Astrocyte of the cerebellum (primary cell): ENCODE measurements around the gene PPME1.
A peak's percentile ranks its signal among the peaks of the same experiment; 100 is the strongest.
"Not testable (repeated sequence)": the region's sequence is repeated elsewhere in the genome, so short reads cannot be mapped to it uniquely, and the experiment has no call there.

Source experiments
- DNase-seq: peaks from one replicate; pipeline ENCODE4 v3.0.0-alpha.2; 2011; ENCODE audit warnings: low read depth
- H3K4me3 ChIP-seq: 2 replicates; pipeline ENCODE4 v1.5.1; 2011; ENCODE audit warnings: mild to moderate bottlenecking, low read depth, low read length, moderate library complexity
- CTCF ChIP-seq: IDR thresholded peaks from 2 replicates; pipeline ENCODE4 v1.5.1; 2012; ENCODE audit warnings: low read length, low read depth, moderate library complexity, mild to moderate bottlenecking; ENCODE audit errors: missing control alignments
- in situ Hi-C: cut with HindIII; loops from 2 replicates; pipeline ENCODE4 v1.10.0; 2017; ENCODE audit warnings: low sequenced_read_pairs

The PPME1 gene

GRCh38 chr11:74170694-74171629 lies at the start of gene PPME1, which contains the start of gene C2CD3:
Gene PPME1 (plus strand): TSS chr11:74171289. CDS start chr11:74171422, 133 bp downstream.
Gene C2CD3 (minus strand): TSS chr11:74171002. CDS start chr11:74170792, 210 bp downstream.
- in situ Hi-C loops = loop anchor here (5.0 kb wide), 1 partner anchor 99 kb away; no protein-coding TSS in a partner anchor
- peak within 1 kb of the TSS; percentile 88 for H3K4me3 ChIP-seq
- TF ChIP-seq CTCF = peak; percentile 46
- DNase-seq = peak; percentile 99

GRCh38 chr11:74121804-74122203 lies 49.3 kb upstream of the PPME1 start:
- in situ Hi-C loops = no loop called here
- no peak for TF ChIP-seq CTCF

GRCh38 chr11:74123008-74123448 lies 48.1 kb upstream of the PPME1 start:
- no peak for DNase-seq
- H3K4me3 ChIP-seq = no peak overlapping the region
- TF ChIP-seq CTCF = peak; percentile 13
- in situ Hi-C loops = no loop called here

More at GRCh38 chr11:74121804-74122203, 49.3 kb upstream of the PPME1 start:
- no peak overlapping the region for H3K4me3 ChIP-seq
- DNase-seq = no peak

- in situ Hi-C loops = not testable (repeated sequence)
Measured at GRCh38 chr11:74129121-74129520, 42.0 kb upstream of the PPME1 start.

GRCh38 chr11:74132833-74133232 lies 38.3 kb upstream of the PPME1 start:
- TF ChIP-seq CTCF = no peak
- H3K4me3 ChIP-seq = no peak overlapping the region
- DNase-seq = no peak
- in situ Hi-C loops = no loop called here

More at GRCh38 chr11:74129121-74129520, 42.0 kb upstream of the PPME1 start:
- H3K4me3 ChIP-seq, DNase-seq: not testable (repeated sequence)

- in situ Hi-C loops = no loop called here
- DNase-seq = no peak
- no peak for TF ChIP-seq CTCF
- H3K4me3 ChIP-seq = no peak overlapping the region
Measured at GRCh38 chr11:74133436-74133835, 37.7 kb upstream of the PPME1 start.

GRCh38 chr11:74134661-74135060 lies 36.4 kb upstream of the PPME1 start:
- in situ Hi-C loops = no loop called here
- TF ChIP-seq CTCF = no peak
- no peak overlapping the region for H3K4me3 ChIP-seq

More at GRCh38 chr11:74134661-74135060, 36.4 kb upstream of the PPME1 start:
- DNase-seq = no peak
